H9 (cell line): Measurements from ENCODE around the gene MAGI3. TPM values are rescaled to one million over a fixed set of nuclear protein-coding genes. Genes with fewer than 3 reads are reported as not detected.

ENCODE experiments used
- DNase-seq: peaks from one replicate; pipeline ENCODE4 v3.0.0-alpha.2; 2017
- H2AFZ ChIP-seq: one replicate; pipeline ENCODE4 v1.6.1; 2013; ENCODE audit warnings: mild to moderate bottlenecking, low read length, control low read depth, moderate library complexity
- H2AK5ac ChIP-seq: 2 replicates; pipeline ENCODE4 v1.6.1; 2013; ENCODE audit warnings: low read length, control low read depth, mixed read lengths; ENCODE audit not compliant: insufficient read length
- H2BK120ac ChIP-seq: one replicate; pipeline ENCODE4 v1.6.1; 2013; ENCODE audit warnings: low read depth, mild to moderate bottlenecking, low read length, control low read depth, inconsistent platforms; ENCODE audit not compliant: poor library complexity, severe bottlenecking
- H2BK12ac ChIP-seq: 2 replicates; pipeline ENCODE4 v1.6.1; 2013; ENCODE audit warnings: low read length, control low read depth, mixed read lengths, low read depth; ENCODE audit not compliant: insufficient read length
- H2BK15ac ChIP-seq: 2 replicates; pipeline ENCODE4 v1.6.1; 2013; ENCODE audit warnings: low read depth, low read length, control low read depth
- H2BK20ac ChIP-seq: one replicate; pipeline ENCODE4 v1.6.1; 2013; ENCODE audit warnings: low read depth, mild to moderate bottlenecking, low read length, control low read depth, inconsistent platforms; ENCODE audit not compliant: poor library complexity, severe bottlenecking
- H2BK5ac ChIP-seq: 2 replicates; pipeline ENCODE4 v1.6.1; 2013; ENCODE audit warnings: low read length, control low read depth, mixed read lengths; ENCODE audit not compliant: insufficient read length
- H3K14ac ChIP-seq: 2 replicates; pipeline ENCODE4 v1.6.1; 2013; ENCODE audit warnings: low read length, control low read depth; ENCODE audit not compliant: insufficient read depth
- H3K18ac ChIP-seq: 2 replicates; pipeline ENCODE4 v1.6.1; 2013; ENCODE audit warnings: low read depth, mild to moderate bottlenecking, mixed read lengths, low read length, control low read depth; ENCODE audit not compliant: insufficient read length
- H3K23ac ChIP-seq: 2 replicates; pipeline ENCODE4 v1.6.1; 2013; ENCODE audit warnings: low read length, control low read depth, mixed read lengths, low read depth; ENCODE audit not compliant: insufficient read length
- H3K23me2 ChIP-seq: 2 replicates; pipeline ENCODE4 v1.6.1; 2013; ENCODE audit warnings: low read depth, mild to moderate bottlenecking, mixed read lengths, low read length, control low read depth; ENCODE audit not compliant: insufficient read length, poor library complexity, severe bottlenecking
- H3K27ac ChIP-seq: 2 replicates; pipeline ENCODE4 v1.5.1; 2013; ENCODE audit warnings: low read length, control low read depth, mixed read lengths, low read depth; ENCODE audit not compliant: insufficient read length
- H3K27me3 ChIP-seq: 2 replicates; pipeline ENCODE4 v1.6.1; 2013; ENCODE audit warnings: low read length, control low read depth, inconsistent platforms; ENCODE audit not compliant: insufficient read depth
- H3K4ac ChIP-seq: 2 replicates; pipeline ENCODE4 v1.6.1; 2013; ENCODE audit warnings: low read depth, mild to moderate bottlenecking, control low read depth, inconsistent platforms, low read length, moderate library complexity
- H3K4me1 ChIP-seq: 2 replicates; pipeline ENCODE4 v1.6.1; 2013; ENCODE audit warnings: low read length, control low read depth, inconsistent platforms; ENCODE audit not compliant: insufficient read depth
- H3K4me2 ChIP-seq: 2 replicates; pipeline ENCODE4 v1.6.1; 2013; ENCODE audit warnings: low read length, control low read depth, mixed read lengths; ENCODE audit not compliant: insufficient read length, insufficient read depth
- H3K56ac ChIP-seq: 2 replicates; pipeline ENCODE4 v1.6.1; 2013; ENCODE audit warnings: low read depth, mild to moderate bottlenecking, mixed read lengths, low read length, control low read depth; ENCODE audit not compliant: insufficient read length
- H3K79me1 ChIP-seq: 2 replicates; pipeline ENCODE4 v1.6.1; 2013; ENCODE audit warnings: low read depth, mild to moderate bottlenecking, moderate library complexity, low read length, control low read depth, inconsistent platforms; ENCODE audit not compliant: insufficient read depth, poor library complexity, severe bottlenecking
- H3K79me2 ChIP-seq: 2 replicates; pipeline ENCODE4 v1.6.1; 2013; ENCODE audit warnings: low read length, control low read depth, inconsistent platforms; ENCODE audit not compliant: insufficient read depth
- H3K9ac ChIP-seq: 2 replicates; pipeline ENCODE4 v1.6.1; 2013; ENCODE audit warnings: low read length, control low read depth, mixed read lengths; ENCODE audit not compliant: insufficient read length; ENCODE audit errors: extremely low read depth
- H3K9me3 ChIP-seq: one replicate; pipeline ENCODE4 v1.6.1; 2013; ENCODE audit warnings: low read depth, low read length, inconsistent platforms; ENCODE audit not compliant: control insufficient read depth
- H3T11ph ChIP-seq: one replicate; pipeline ENCODE4 v1.6.1; 2013; ENCODE audit warnings: mild to moderate bottlenecking, low read length, control low read depth, inconsistent platforms
- H4K20me1 ChIP-seq: one replicate; pipeline ENCODE4 v1.6.1; 2013; ENCODE audit not compliant: control insufficient read depth, insufficient read length, insufficient read depth
- H4K5ac ChIP-seq: 2 replicates; pipeline ENCODE4 v1.6.1; 2013; ENCODE audit warnings: low read depth, mild to moderate bottlenecking, mixed read lengths, low read length, control low read depth; ENCODE audit not compliant: insufficient read length
- H4K8ac ChIP-seq: replicated peaks from 2 replicates; pipeline ENCODE4 v1.6.1; 2013; ENCODE audit warnings: low read length, control low read depth, mixed read lengths, low read depth; ENCODE audit not compliant: insufficient read length
- H4K91ac ChIP-seq: 2 replicates; pipeline ENCODE4 v1.6.1; 2013; ENCODE audit warnings: low read depth, mild to moderate bottlenecking, moderate library complexity, mixed read lengths, low read length, control low read depth; ENCODE audit not compliant: insufficient read length
- H3K27ac Mint-ChIP-seq, 3 experiments: 2 replicates in 2 of 3; 3 replicates in 1 of 3; pipeline ENCODE4 v1.8.0; 2020 to 2021; ENCODE audit warnings: mixed read lengths in 3 of 3, mild to moderate bottlenecking in 1 of 3, moderate library complexity in 1 of 3
- H3K27me3 Mint-ChIP-seq: 2 replicates; pipeline ENCODE4 v1.8.0; 2021; ENCODE audit warnings: low read depth, mild to moderate bottlenecking, moderate library complexity, mixed read lengths
- H3K36me3 Mint-ChIP-seq, 3 experiments: 2 replicates in 2 of 3; 3 replicates in 1 of 3; pipeline ENCODE4 v1.8.0; 2020 to 2021; ENCODE audit warnings: low read depth in 3 of 3, mixed read lengths in 3 of 3; ENCODE audit not compliant: insufficient read depth in 1 of 3
- H3K4me1 Mint-ChIP-seq, 2 experiments: 2 replicates each; pipeline ENCODE4 v1.8.0; 2020; ENCODE audit warnings: mixed read lengths in 2 of 2
- H3K4me3 Mint-ChIP-seq, 2 experiments: 2 replicates in 1 of 2; 3 replicates in 1 of 2; pipeline ENCODE4 v1.8.0; 2020 to 2021; ENCODE audit warnings: mild to moderate bottlenecking in 2 of 2, mixed read lengths in 2 of 2, moderate library complexity in 1 of 2
- H3K9me3 Mint-ChIP-seq, 2 experiments: 2 replicates in 1 of 2; 3 replicates in 1 of 2; pipeline ENCODE4 v1.8.0; 2020; ENCODE audit warnings: mild to moderate bottlenecking in 2 of 2, mixed read lengths in 2 of 2, moderate library complexity in 1 of 2
- WGBS: extraction: QIAGEN DNeasy Blood & Tissue Kit; methylation state at CpG from one replicate; pipeline ENCODE4 v1.1.7; 2013; ENCODE audit warnings: missing lambda C conversion rate, low lambda C conversion rate, mixed read lengths; ENCODE audit not compliant: insufficient read length; ENCODE audit errors: extremely low coverage; 5-methylcytosine and 5-hydroxymethylcytosine counted together
- total RNA-seq: library from RNA; stranded (reverse); gene quantifications from 2 replicates; pipeline ENCODE4 v1.2.1, GENCODE V29; 2021
- TF ChIP-seq, protein P1 (sequence below): fragments of 200-600 bp; sonication (generic); conservative IDR thresholded peaks from 3 replicates; pipeline ENCODE4 v1.8.0; 2021; ENCODE audit warnings: antibody characterized with exemption, mild to moderate bottlenecking

MAGI3 gene
- total RNA-seq, 1 experiment from 2014 or later = 8.2 TPM

- Histone ChIP-seq H3K23ac (no peak overlapping the region), H2BK120ac (no peak overlapping the region), H2AFZ (no peak overlapping the region), H2BK15ac (no peak overlapping the region), H3K18ac (no peak overlapping the region), H3K9me3 (no peaks in the 10 kb centered on the region), H3K56ac (no peak overlapping the region), H3K4ac (no peak overlapping the region), H4K8ac (no peak overlapping the region), H2BK20ac (no peak overlapping the region), H3K79me2 (no peaks in the 10 kb centered on the region; the same call in 1 of the 2 replicates), H4K91ac (no peak overlapping the region), H3K4me2 (no peak overlapping the region), H2BK12ac (no peak overlapping the region), H3K27ac (no peak overlapping the region), H4K5ac (no peak overlapping the region), H3K4me1 (no peaks in the 10 kb centered on the region), H3K23me2 (peaks cover 3% of the 10 kb centered on the region), H3K14ac (no peak overlapping the region), H2AK5ac (no peak overlapping the region), H3K27me3 (peaks cover 1% of the 10 kb centered on the region; the same call in 1 of the 2 replicates), H2BK5ac (no peak overlapping the region), H3K79me1 (no peaks in the 10 kb centered on the region), H3K9ac (no peak overlapping the region), H3T11ph (no peak overlapping the region), H4K20me1 (no peaks in the 10 kb centered on the region)
- H3K9me3 Mint-ChIP-seq = no peaks in the 10 kb centered on the region
- no peak overlapping the region for H3K4me3 Mint-ChIP-seq
- WGBS = no CpG with 5 or more reads among the region's 3 CpGs
- no peaks in the 10 kb centered on the region; a peak in 1 of 7 replicates for H3K36me3 Mint-ChIP-seq
- TF ChIP-seq, protein P1, sequence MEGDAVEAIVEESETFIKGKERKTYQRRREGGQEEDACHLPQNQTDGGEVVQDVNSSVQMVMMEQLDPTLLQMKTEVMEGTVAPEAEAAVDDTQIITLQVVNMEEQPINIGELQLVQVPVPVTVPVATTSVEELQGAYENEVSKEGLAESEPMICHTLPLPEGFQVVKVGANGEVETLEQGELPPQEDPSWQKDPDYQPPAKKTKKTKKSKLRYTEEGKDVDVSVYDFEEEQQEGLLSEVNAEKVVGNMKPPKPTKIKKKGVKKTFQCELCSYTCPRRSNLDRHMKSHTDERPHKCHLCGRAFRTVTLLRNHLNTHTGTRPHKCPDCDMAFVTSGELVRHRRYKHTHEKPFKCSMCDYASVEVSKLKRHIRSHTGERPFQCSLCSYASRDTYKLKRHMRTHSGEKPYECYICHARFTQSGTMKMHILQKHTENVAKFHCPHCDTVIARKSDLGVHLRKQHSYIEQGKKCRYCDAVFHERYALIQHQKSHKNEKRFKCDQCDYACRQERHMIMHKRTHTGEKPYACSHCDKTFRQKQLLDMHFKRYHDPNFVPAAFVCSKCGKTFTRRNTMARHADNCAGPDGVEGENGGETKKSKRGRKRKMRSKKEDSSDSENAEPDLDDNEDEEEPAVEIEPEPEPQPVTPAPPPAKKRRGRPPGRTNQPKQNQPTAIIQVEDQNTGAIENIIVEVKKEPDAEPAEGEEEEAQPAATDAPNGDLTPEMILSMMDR = no peak
- H3K4me1 Mint-ChIP-seq = peaks cover 11% of the 10 kb centered on the region in 2 experiments
- peaks cover 6% of the 10 kb centered on the region for H3K27me3 Mint-ChIP-seq
- DNase-seq = no peak
- no peak overlapping the region for H3K27ac Mint-ChIP-seq
Observed at GRCh38 chr1:113396585-113396984, 6.3 kb downstream of the MAGI3 start.
